Hematopoietic multipotent progenitor cell treated with erythropoietin and hydrocortisone succinate and interleukin-3 and kit ligand, for 4 days (in vitro differentiated cells): Measurements from ENCODE around the gene IQSEC1.
"Not testable (repeated sequence)": the region's sequence is repeated elsewhere in the genome, so short reads cannot be mapped to it uniquely, and the experiment has no call there.

ENCODE experiments used
- DNase-seq: peaks from one replicate; pipeline ENCODE4 v3.0.0-alpha.2; 2015

The IQSEC1 gene

DNA sequence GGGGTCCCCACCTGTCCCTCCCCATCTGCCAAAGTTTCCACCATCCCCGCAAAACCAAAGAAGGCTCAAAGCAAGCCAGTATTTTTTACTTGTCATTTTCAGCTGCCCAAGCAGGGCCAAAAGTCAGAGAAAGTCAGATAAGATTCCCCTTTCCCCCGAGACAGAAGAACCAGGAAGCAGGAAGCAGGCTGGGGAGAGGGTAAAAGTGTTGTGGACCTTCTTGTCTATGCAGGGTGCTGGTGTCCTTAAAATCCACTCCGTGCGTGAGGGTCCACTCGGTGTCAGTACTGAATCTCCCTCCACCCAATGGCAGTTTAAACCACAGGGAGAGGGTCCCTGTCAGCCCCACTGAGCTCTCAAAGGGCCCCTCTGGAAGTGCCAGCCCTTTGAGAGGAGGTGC lies 211.6 kb downstream of the IQSEC1 start:
- no peak for DNase-seq

DNA sequence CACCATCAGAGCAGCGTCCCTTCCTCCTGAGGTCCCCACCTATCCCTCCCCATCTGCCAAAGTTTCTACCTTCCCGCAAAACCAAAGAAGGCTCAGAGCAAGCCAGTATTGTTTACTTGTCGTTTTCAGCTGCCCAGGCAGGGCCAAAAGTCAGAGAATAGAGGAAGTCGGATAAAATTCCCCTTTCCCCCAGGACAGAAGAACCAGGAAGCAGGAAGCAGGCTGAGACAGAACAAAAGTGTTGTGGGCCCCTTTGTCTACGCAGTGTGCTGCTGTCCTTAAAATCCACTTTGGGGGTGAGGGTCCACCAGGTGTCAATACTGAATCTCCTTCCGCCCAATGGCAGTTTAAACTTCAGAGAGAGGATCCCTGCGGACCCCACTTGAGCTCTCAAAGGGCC lies 213.4 kb downstream of the IQSEC1 start:
- DNase-seq, result no peak

GRCh38 chr3:12856626-12857025 lies 216.6 kb downstream of the IQSEC1 start:
- no peak for DNase-seq

- DNase-seq, result no peak
These were observed 218.7 kb downstream of the IQSEC1 start for GRCh38 chr3:12854565-12854964.

GRCh38 chr3:12853847-12854246 lies 219.4 kb downstream of the IQSEC1 start:
- DNase-seq, result not testable (repeated sequence)

DNA sequence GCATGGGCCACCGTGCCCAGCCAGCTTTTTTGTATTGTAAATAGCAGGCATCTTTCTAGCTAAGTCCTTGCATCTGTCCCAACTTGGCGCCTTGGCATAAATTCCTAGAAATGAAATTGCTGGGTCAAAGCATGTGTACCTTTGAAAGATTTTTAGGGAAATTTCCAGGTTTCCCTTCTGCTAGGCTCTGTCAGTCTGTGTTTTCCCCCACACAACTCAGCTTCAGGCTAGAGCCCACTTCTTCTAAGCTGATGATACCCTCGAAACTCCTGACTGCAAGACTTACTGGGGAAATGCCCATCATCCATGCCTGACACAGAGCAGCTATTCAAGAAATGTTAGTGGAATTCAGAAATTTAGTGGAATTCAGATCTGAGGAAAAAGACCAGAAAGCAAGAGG lies 221.0 kb downstream of the IQSEC1 start:
- DNase-seq, result no peak
